K562 (cell line): ENCODE measurements around the gene NFKBIB.

Source experiments
- ATF3 ChIP-seq, 2 experiments: fragments of 450-650 bp in 1 of 2; sonication (generic) in 1 of 2; formaldehyde crosslinking in 1 of 2; IDR thresholded peaks in 1 of 2; conservative IDR thresholded peaks in 1 of 2; 2 replicates each; pipeline versions ENCODE4 v1.6.1 to v1.8.1; 2016 to 2023; ENCODE audit warnings: mild to moderate bottlenecking in 2 of 2, moderate library complexity in 2 of 2, inconsistent platforms in 1 of 2, missing genetic modification reagents in 1 of 2
- CBX3 ChIP-seq, 2 experiments: IDR thresholded peaks; 1 replicate in 1 of 2; 2 replicates in 1 of 2; pipeline ENCODE4 v1.6.1; 2012; ENCODE audit warnings: inconsistent platforms in 2 of 2, low read length in 2 of 2, borderline replicate concordance in 1 of 2, control low read depth in 1 of 2
- ERF ChIP-seq: fragments of 450-650 bp; formaldehyde crosslinking; IDR thresholded peaks from 2 replicates; pipeline ENCODE4 v1.4.0; 2020; ENCODE audit warnings: mild to moderate bottlenecking, mixed read lengths
- HCFC1 ChIP-seq: IDR thresholded peaks from 2 replicates; pipeline ENCODE4 v1.6.1; 2012; ENCODE audit warnings: low read depth, low read length, improper control_type of control experiment
- LARP7 ChIP-seq: fragments of 450-650 bp; IDR thresholded peaks from 2 replicates; pipeline ENCODE4 v1.6.1; 2016
- MGA ChIP-seq: fragments of 450-650 bp; IDR thresholded peaks from 2 replicates; pipeline ENCODE4 v1.6.1; 2016; ENCODE audit warnings: mild to moderate bottlenecking, moderate library complexity
- NR2F6 ChIP-seq: fragments of 450-650 bp; formaldehyde crosslinking; IDR thresholded peaks from 2 replicates; pipeline ENCODE4 v1.4.0; 2020; ENCODE audit warnings: mild to moderate bottlenecking
- PBX2 ChIP-seq, 2 experiments: IDR thresholded peaks in 1 of 2; conservative IDR thresholded peaks in 1 of 2; 2 replicates each; pipeline ENCODE4 v1.6.1; 2016; ENCODE audit warnings: low read depth in 2 of 2, mild to moderate bottlenecking in 1 of 2, missing compliant biosample characterization in 1 of 2, missing genetic modification characterization in 1 of 2, moderate library complexity in 1 of 2
- PHF21A ChIP-seq: fragments of 450-650 bp; IDR thresholded peaks from 2 replicates; pipeline ENCODE4 v1.6.1; 2017; ENCODE audit warnings: low read depth, borderline replicate concordance
- SIN3B ChIP-seq: fragments of 450-650 bp; IDR thresholded peaks from 2 replicates; pipeline ENCODE4 v1.6.1; 2017; ENCODE audit warnings: low read depth, mild to moderate bottlenecking, moderate library complexity
- SMAD1 ChIP-seq: fragments of 150-350 bp; IDR thresholded peaks from 2 replicates; pipeline ENCODE4 v1.6.1; 2014; ENCODE audit warnings: low read length, low read depth; ENCODE audit not compliant: partially characterized antibody
- SREBF2 ChIP-seq: sonication (generic); formaldehyde crosslinking; IDR thresholded peaks from 2 replicates; pipeline ENCODE4 v1.4.0; 2020; ENCODE audit warnings: mild to moderate bottlenecking, missing genetic modification reagents
- TFAM ChIP-seq: fragments of 250-450 bp; sonication (Bioruptor Pico); conservative IDR thresholded peaks from 2 replicates; pipeline ENCODE4 v1.5.0; 2021; ENCODE audit warnings: mild to moderate bottlenecking, moderate library complexity
- TF ChIP-seq, protein P1 (sequence below), 2 experiments: IDR thresholded peaks; 2 replicates each; pipeline ENCODE4 v1.6.1; 2011; ENCODE audit warnings: borderline replicate concordance in 1 of 2, control low read depth in 1 of 2, low read depth in 1 of 2, low read length in 1 of 2, mild to moderate bottlenecking in 1 of 2, mixed read lengths in 1 of 2, moderate library complexity in 1 of 2; ENCODE audit not compliant: insufficient read depth in 1 of 2, insufficient read length in 1 of 2, poor library complexity in 1 of 2, severe bottlenecking in 1 of 2; ENCODE audit errors: extremely low read depth in 1 of 2

- TF ChIP-seq, protein P1, sequence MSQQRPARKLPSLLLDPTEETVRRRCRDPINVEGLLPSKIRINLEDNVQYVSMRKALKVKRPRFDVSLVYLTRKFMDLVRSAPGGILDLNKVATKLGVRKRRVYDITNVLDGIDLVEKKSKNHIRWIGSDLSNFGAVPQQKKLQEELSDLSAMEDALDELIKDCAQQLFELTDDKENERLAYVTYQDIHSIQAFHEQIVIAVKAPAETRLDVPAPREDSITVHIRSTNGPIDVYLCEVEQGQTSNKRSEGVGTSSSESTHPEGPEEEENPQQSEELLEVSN (IDR thresholded peaks at IDR 0.05; ENCODE audit: borderline replicate concordance in 1 of 2, extremely low read depth in 1 of 2, insufficient read depth in 1 of 2, insufficient read length in 1 of 2, low read depth in 1 of 2, low read length in 1 of 2, poor library complexity in 1 of 2, severe bottlenecking in 1 of 2), result no peak
- TF ChIP-seq ATF3 (IDR thresholded peaks at IDR 0.05) (no peak), ATF3 (CRISPR knock-in tag; conservative IDR thresholded peaks at IDR 0.05) (no peak), TFAM (no peak), PBX2 (CRISPR knock-in tag; IDR thresholded peaks at IDR 0.05; ENCODE audit: low read depth) (no peak), PBX2 (tag; conservative IDR thresholded peaks at IDR 0.05; ENCODE audit: low read depth) (no peak), ERF (no peak), SREBF2 (CRISPR knock-in tag) (no peak), SMAD1 (no peak), SIN3B (no peak), HCFC1 (no peak), LARP7 (no peak), CBX3 (IDR thresholded peaks at IDR 0.05; ENCODE audit: borderline replicate concordance in 1 of 2, low read length in 2 of 2) (no peak), MGA (no peak), NR2F6 (no peak), PHF21A (no peak)
These were observed 6.9 kb upstream of the NFKBIB start for GRCh38 chr19:38892841-38893240.
